Hepatocyte (in vitro differentiated cells): Measurements from ENCODE around the gene DOCK2. TPM values are rescaled to one million over a fixed set of nuclear protein-coding genes. Genes with fewer than 3 reads are reported as not detected.

Source experiments
- DNase-seq: peaks from one replicate; pipeline ENCODE4 v3.0.0-alpha.2; 2016; ENCODE audit warnings: low spot score
- H2AFZ ChIP-seq: fragments of 200-600 bp; sonication (generic); 2 replicates; pipeline ENCODE4 v1.6.0; 2016; ENCODE audit warnings: antibody characterized with exemption, mild to moderate bottlenecking
- H3K27ac ChIP-seq: fragments of 200-600 bp; sonication (generic); 2 replicates; pipeline ENCODE4 v1.5.1; 2016; ENCODE audit warnings: mild to moderate bottlenecking
- H3K27me3 ChIP-seq: fragments of 200-600 bp; sonication (generic); 2 replicates; pipeline ENCODE4 v1.6.1; 2016
- H3K36me3 ChIP-seq: fragments of 200-600 bp; sonication (generic); replicated peaks from 2 replicates; pipeline ENCODE4 v1.5.1; 2016; ENCODE audit warnings: low read depth; ENCODE audit not compliant: insufficient read depth
- H3K4me1 ChIP-seq: fragments of 200-600 bp; sonication (generic); 2 replicates; pipeline ENCODE4 v1.5.1; 2016; ENCODE audit warnings: mild to moderate bottlenecking, moderate library complexity; ENCODE audit not compliant: insufficient read depth
- H3K4me2 ChIP-seq: fragments of 200-600 bp; sonication (generic); 2 replicates; pipeline ENCODE4 v1.6.0; 2016
- H3K4me3 ChIP-seq: fragments of 200-600 bp; sonication (generic); 2 replicates; pipeline ENCODE4 v1.5.1; 2016; ENCODE audit warnings: mild to moderate bottlenecking
- H3K79me2 ChIP-seq: fragments of 200-600 bp; sonication (generic); 2 replicates; pipeline ENCODE4 v1.6.0; 2017; ENCODE audit warnings: mild to moderate bottlenecking
- H3K9me2 ChIP-seq: fragments of 200-600 bp; sonication (generic); replicated peaks from 2 replicates; pipeline ENCODE4 v1.6.0; 2017; ENCODE audit warnings: mild to moderate bottlenecking; ENCODE audit not compliant: insufficient read depth
- H3K9me3 ChIP-seq: fragments of 200-600 bp; sonication (generic); 2 replicates; pipeline ENCODE4 v1.5.1; 2016; ENCODE audit warnings: low read depth, mild to moderate bottlenecking
- H4K20me1 ChIP-seq: fragments of 200-600 bp; sonication (generic); 2 replicates; pipeline ENCODE4 v1.6.0; 2016; ENCODE audit warnings: mild to moderate bottlenecking; ENCODE audit not compliant: insufficient read depth, poor library complexity, severe bottlenecking
- EZH2 ChIP-seq: fragments of 200-600 bp; sonication (generic); IDR thresholded peaks from 2 replicates; pipeline ENCODE4 v1.6.1; 2016; ENCODE audit warnings: antibody characterized with exemption, mild to moderate bottlenecking, borderline replicate concordance
- EZH2phosphoT487 ChIP-seq: fragments of 200-600 bp; sonication (generic); IDR thresholded peaks from one replicate; pipeline ENCODE4 v1.6.1; 2018; ENCODE audit warnings: antibody characterized with exemption, mild to moderate bottlenecking, low read depth, moderate library complexity; ENCODE audit not compliant: unreplicated experiment, severe bottlenecking
- WGBS: methylation state at CpG from one replicate; pipeline ENCODE4 v1.1.6; 2016; ENCODE audit warnings: low lambda C conversion rate; ENCODE audit errors: missing lambda C conversion rate; 5-methylcytosine and 5-hydroxymethylcytosine counted together
- polyA plus RNA-seq: library from polyadenylated mRNA; unstranded; fragments of >200 nt; fragmentation: Nextera tagmentation; extraction: Ambion mirVana; gene quantifications from 2 replicates; pipeline ENCODE4 v1.2.1, GENCODE V29; 2016
- total RNA-seq: library from RNA; depleted of rRNA; stranded (reverse); fragments of >200 nt; gene quantifications from 2 replicates; pipeline ENCODE4 v1.2.3, GENCODE V29; 2014
- TF ChIP-seq, protein P1 (sequence below): fragments of 200-600 bp; sonication (generic); IDR thresholded peaks from 2 replicates; pipeline ENCODE4 v1.5.1; 2016; ENCODE audit warnings: antibody characterized with exemption, mild to moderate bottlenecking; ENCODE audit not compliant: poor library complexity

The DOCK2 gene
- total and polyA plus RNA-seq, 2 experiments from 2014 or later = 0.60 TPM; not detected in 1

DNA sequence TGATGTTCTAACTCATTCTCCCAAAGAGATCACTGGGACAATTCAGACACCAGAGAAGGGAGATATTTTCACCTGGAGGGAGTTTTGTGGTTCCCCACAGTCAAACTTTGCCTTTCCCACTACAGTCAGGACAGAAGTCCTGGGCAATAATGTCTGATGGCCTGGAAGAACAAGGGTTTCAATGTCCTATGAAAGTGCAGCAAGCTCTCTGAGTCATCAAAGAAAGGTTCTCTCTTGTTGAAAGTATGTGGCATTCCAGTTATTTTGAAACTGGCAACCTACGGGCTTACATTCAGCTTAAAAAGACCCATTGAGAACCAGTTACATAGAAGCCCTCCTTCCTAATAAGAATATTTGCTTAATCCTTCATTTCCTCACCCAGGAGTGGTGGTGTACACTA, 239.3 kb downstream of the DOCK2 start:
- Histone ChIP-seq H3K36me3 (no peaks in the 10 kb centered on the region), H3K9me3 (no peaks in the 10 kb centered on the region), H4K20me1 (no peaks in the 10 kb centered on the region), H3K4me2 (no peak overlapping the region), H3K4me1 (peaks cover 3% of the 10 kb centered on the region), H3K4me3 (no peak overlapping the region), H3K79me2 (no peaks in the 10 kb centered on the region), H3K9me2 (no peaks in the 10 kb centered on the region), H2AFZ (no peak overlapping the region), H3K27ac (no peak overlapping the region), H3K27me3 (no peaks in the 10 kb centered on the region)
- DNase-seq = no peak
- WGBS = 67% methylated on average over 1 of the region's 1 CpG
- TF ChIP-seq, protein P1, sequence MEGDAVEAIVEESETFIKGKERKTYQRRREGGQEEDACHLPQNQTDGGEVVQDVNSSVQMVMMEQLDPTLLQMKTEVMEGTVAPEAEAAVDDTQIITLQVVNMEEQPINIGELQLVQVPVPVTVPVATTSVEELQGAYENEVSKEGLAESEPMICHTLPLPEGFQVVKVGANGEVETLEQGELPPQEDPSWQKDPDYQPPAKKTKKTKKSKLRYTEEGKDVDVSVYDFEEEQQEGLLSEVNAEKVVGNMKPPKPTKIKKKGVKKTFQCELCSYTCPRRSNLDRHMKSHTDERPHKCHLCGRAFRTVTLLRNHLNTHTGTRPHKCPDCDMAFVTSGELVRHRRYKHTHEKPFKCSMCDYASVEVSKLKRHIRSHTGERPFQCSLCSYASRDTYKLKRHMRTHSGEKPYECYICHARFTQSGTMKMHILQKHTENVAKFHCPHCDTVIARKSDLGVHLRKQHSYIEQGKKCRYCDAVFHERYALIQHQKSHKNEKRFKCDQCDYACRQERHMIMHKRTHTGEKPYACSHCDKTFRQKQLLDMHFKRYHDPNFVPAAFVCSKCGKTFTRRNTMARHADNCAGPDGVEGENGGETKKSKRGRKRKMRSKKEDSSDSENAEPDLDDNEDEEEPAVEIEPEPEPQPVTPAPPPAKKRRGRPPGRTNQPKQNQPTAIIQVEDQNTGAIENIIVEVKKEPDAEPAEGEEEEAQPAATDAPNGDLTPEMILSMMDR = no peak
- TF ChIP-seq EZH2phosphoT487 (no peak), EZH2 (no peak)

DNA sequence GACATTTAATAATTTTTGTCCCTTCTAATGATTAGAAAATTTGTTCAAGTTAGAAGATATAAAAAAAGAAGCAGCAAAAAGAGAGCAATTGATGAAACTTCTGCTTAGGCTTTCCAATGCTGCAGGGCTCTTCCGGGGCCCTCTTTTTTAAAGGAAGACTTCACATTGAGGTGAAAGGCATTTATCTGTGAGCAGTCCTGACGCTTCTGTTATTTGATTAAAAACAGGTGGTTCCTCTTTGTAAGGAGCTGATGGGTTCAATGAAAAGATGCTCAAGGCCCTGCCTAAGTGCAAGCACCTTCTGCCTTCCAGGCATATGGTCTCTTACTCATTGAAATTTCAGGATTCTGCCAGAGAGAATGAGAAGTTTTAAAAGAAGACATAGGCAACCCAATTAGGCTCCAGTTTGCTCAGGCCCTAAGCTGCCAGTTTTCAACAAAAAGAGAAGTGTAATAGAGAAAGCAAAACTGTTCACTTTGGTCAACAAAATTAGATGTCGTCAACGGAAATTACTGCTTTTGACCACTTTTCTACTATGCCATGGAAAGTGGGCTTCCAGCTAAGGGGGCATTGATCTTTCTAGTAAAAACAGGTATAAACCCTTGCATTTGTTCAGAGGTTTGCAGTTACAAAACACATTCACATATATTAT, 243.1 kb downstream of the DOCK2 start:
- Histone ChIP-seq H3K9me3 (no peaks in the 10 kb centered on the region), H2AFZ (no peak overlapping the region), H3K4me2 (no peak overlapping the region), H3K4me3 (no peak overlapping the region), H3K4me1 (peaks cover 3% of the 10 kb centered on the region), H3K27me3 (no peaks in the 10 kb centered on the region), H3K36me3 (no peaks in the 10 kb centered on the region), H3K79me2 (no peaks in the 10 kb centered on the region), H4K20me1 (no peaks in the 10 kb centered on the region), H3K9me2 (no peaks in the 10 kb centered on the region), H3K27ac (no peak overlapping the region)
- 72% methylated on average over 4 of the region's 4 CpGs for WGBS
- DNase-seq = no peak
- TF ChIP-seq, protein P1 = no peak
- TF ChIP-seq EZH2 (no peak), EZH2phosphoT487 (no peak)

DNA sequence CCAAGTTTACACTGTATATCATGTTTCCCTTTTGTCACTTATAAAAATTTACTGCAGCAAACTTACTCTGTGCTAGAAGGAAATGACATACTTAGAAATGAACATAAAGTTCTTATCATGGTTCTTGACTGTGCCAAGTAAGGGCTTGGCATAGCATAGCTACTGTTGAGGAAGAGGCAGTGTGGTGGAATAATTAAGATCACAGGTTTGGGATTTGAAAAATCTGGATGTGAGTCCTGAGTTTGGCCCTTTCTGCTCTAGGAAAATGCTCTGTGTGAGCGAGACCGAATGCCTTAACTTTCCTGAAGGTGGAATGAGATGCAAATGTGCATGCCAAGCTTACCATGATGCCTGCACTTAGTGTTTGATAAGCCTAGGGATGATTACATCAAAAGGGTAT, 243.7 kb downstream of the DOCK2 start:
- H3K27me3 ChIP-seq = peaks cover under 1% of the 10 kb centered on the region
- WGBS = 88% methylated on average over 2 of the region's 2 CpGs

More for the DNA sequence above, 243.7 kb downstream of the DOCK2 start:
- Histone ChIP-seq H3K4me3 (no peak overlapping the region), H3K9me2 (no peaks in the 10 kb centered on the region), H3K79me2 (no peaks in the 10 kb centered on the region), H3K4me2 (no peak overlapping the region), H3K4me1 (no peaks in the 10 kb centered on the region), H4K20me1 (no peaks in the 10 kb centered on the region), H2AFZ (no peak overlapping the region), H3K27ac (no peak overlapping the region), H3K9me3 (no peaks in the 10 kb centered on the region), H3K36me3 (no peaks in the 10 kb centered on the region)
- no peak for DNase-seq
- TF ChIP-seq, protein P1 = no peak
- TF ChIP-seq EZH2phosphoT487 = no peak
